ENCODE measurements around the gene MAL. TPM values are rescaled to one million over a fixed set of nuclear protein-coding genes. Genes with fewer than 3 reads are reported as not detected.

Gene MAL
- total RNA-seq, 1 donor from 2014 or later: 63.8 TPM

DNA sequence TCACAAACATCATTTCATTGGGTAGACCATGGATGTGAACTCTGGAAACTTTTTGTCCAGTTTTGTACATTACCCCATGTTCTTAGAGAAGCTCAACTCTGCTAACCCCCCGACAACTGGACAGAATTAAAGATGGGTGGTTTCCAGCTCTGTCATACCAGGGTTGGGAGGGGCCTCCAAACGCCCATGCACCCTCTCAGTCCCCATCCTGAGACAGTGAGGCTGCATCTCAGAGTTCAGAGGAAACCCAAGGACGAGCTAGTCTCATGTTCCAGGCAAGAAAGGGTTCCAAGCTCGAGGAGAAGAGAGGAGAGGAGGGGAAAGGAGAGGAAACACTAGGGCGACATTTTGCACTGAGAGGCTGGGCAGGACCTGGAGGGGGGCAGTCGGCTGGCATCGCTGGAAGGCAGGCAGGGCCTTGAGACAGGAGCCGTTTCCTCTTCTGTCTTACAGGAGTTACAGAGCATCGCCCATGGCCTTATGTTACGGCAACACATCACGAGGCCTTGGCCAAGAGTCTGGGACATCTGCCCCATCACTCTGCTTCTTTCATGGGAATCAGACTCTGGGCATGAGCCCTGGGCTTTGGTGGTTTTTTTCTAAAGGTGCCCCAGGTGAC is 16.4 kb downstream of the MAL start:
- no peak overlapping the region for H3K4me3 ChIP-seq (ENCODE audit: low read depth, low read length)
- TF ChIP-seq, protein P1, sequence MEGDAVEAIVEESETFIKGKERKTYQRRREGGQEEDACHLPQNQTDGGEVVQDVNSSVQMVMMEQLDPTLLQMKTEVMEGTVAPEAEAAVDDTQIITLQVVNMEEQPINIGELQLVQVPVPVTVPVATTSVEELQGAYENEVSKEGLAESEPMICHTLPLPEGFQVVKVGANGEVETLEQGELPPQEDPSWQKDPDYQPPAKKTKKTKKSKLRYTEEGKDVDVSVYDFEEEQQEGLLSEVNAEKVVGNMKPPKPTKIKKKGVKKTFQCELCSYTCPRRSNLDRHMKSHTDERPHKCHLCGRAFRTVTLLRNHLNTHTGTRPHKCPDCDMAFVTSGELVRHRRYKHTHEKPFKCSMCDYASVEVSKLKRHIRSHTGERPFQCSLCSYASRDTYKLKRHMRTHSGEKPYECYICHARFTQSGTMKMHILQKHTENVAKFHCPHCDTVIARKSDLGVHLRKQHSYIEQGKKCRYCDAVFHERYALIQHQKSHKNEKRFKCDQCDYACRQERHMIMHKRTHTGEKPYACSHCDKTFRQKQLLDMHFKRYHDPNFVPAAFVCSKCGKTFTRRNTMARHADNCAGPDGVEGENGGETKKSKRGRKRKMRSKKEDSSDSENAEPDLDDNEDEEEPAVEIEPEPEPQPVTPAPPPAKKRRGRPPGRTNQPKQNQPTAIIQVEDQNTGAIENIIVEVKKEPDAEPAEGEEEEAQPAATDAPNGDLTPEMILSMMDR (conservative IDR thresholded peaks at IDR 0.05; ENCODE audit: low read depth, low read length): no peak
- DNase-seq (ENCODE audit: low read depth): no peak

DNA sequence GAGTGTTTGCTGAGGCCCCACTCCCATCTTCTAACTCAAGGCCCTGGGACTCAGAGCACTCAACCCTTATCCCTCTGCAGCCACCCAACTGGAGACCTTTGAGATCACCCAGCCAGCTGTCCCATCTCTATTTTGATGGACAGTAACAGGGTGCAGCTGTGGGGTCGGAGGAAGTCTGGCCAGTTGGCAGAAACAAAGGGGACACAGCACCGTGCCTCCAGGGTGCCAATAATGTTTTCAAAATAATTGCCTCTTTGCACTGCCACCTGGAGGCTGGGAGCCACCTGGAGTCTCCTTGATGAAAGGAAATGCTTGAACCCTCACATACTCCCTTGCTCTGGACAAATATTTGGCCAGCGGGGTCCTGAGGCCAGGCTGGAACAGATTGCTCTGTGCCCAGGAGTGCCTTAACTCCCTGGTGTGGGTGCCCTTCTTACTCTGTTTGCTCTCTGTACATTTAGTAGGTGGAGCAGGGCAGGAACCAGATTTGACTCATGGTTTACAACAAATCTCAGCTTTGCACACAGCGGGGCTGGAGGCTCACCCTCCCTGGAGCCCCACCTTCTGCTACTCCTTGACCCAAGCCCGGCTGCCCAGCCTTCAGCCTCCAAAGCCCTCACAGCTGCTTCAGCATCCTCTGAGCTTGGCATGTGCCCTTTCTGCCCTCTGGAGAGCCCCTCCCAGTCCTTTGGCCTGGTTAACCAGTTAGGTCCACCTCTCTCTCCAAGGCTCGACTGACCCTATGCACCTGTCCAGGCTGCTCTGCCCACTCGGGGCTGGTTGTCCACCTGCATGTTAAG is 17.2 kb downstream of the MAL start:
- no peak for DNase-seq (ENCODE audit: low read depth)
- TF ChIP-seq, protein P1 (conservative IDR thresholded peaks at IDR 0.05; ENCODE audit: low read depth, low read length): peak; percentile 36
- H3K4me3 ChIP-seq (ENCODE audit: low read depth, low read length): no peak overlapping the region

DNA sequence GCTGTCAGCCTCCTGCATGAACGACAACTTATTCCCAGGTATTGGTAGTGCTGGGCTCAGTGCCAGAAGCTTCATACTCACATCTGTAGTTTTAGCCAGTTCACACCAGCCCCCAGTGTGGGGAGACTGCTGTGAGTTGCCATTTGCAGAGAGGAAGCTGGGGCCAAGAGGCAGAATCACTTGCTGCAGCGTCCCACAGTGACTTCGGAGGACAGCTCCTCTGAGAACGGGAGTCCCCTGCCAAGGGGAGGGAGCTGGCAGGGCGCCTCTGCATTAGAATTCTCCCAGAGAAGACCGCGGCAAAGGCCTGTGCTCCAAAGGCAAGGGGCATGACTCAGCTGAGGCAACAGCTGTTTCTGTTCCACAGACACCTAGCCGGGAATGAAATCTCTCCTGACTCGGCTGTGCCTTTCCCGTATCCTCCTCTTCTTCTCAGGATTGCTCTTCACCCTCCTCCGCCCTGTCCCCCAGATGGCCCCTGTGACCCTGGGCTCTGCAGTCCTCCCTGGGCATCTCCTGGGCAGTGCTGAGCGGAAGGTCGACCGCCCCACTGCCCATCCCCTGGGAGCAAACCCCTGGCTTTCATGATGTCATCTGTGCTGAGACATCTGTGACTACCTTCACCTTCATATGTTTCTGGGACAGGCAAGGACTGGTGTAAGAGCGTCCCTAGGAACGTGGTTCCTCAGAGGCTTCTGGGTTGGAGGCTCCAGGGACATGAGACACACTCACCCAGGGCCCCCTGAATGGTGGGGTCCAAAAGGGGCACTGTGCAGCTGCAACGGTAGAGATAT is 18.0 kb downstream of the MAL start:
- H3K4me3 ChIP-seq (ENCODE audit: low read depth, low read length): no peak overlapping the region
- TF ChIP-seq, protein P1 (conservative IDR thresholded peaks at IDR 0.05; ENCODE audit: low read depth, low read length): no peak
- no peak for DNase-seq (ENCODE audit: low read depth)

DNA sequence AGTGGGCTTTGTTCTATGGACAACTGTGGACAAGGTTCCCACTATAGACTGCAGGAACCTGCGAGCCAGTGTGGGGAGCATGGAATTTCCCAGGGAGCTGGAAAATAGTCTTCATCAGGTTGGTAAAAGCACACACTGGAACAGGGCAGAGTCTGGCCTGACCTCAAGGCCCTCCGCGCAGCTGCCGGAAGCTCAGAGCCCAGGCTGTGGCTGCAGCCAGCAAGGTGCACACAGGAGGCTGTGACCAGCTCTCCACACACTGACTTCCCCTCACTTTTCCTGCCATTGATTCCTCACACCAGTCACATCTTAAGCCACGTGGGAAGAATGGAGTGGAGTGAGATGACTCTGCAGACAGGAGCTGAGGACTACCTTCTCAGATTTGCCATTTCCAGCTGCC is 19.1 kb downstream of the MAL start:
- TF ChIP-seq, protein P1 (conservative IDR thresholded peaks at IDR 0.05; ENCODE audit: low read depth, low read length): no peak
- no peak for DNase-seq (ENCODE audit: low read depth)
- no peak overlapping the region for H3K4me3 ChIP-seq (ENCODE audit: low read depth, low read length)

DNA sequence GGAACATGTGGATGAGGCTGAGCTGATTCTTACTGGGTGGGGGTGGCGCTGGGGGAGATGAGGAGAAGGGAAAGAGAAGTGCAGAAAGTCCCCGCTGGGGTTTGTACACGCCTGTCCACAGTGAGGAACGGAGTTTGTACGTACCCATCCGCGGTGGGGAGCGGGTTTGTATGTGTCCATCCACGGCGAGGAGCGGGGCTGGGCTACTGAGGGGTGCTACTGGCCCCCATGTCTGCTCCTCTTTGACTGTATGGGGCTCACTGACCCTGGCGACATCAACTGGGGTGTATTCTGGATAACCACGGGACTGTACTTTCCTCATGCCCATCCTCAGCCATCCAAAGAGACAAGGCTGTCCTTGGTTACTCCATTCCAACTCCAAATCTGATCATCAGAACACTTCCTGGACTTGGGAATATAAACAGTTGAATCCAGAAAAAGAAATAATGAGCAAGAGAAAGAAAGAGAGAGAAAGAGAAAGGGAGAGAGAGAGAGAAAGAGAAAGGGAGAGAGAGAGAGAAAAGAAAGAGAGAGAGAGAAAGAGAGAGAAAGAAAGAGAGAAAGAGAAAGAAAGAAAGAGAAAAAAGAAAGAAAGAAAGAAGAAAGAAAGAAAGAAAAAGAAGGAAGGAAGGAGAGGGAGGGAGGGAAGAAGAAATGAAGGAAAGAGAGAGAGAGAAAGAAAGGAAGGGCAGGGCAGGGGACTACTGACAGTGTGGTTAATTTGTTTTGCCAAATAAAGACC is 21.0 kb downstream of the MAL start:
- TF ChIP-seq, protein P1 (conservative IDR thresholded peaks at IDR 0.05; ENCODE audit: low read depth, low read length): no peak
- H3K4me3 ChIP-seq (ENCODE audit: low read depth, low read length): no peak overlapping the region
- no peak for DNase-seq (ENCODE audit: low read depth)

DNA sequence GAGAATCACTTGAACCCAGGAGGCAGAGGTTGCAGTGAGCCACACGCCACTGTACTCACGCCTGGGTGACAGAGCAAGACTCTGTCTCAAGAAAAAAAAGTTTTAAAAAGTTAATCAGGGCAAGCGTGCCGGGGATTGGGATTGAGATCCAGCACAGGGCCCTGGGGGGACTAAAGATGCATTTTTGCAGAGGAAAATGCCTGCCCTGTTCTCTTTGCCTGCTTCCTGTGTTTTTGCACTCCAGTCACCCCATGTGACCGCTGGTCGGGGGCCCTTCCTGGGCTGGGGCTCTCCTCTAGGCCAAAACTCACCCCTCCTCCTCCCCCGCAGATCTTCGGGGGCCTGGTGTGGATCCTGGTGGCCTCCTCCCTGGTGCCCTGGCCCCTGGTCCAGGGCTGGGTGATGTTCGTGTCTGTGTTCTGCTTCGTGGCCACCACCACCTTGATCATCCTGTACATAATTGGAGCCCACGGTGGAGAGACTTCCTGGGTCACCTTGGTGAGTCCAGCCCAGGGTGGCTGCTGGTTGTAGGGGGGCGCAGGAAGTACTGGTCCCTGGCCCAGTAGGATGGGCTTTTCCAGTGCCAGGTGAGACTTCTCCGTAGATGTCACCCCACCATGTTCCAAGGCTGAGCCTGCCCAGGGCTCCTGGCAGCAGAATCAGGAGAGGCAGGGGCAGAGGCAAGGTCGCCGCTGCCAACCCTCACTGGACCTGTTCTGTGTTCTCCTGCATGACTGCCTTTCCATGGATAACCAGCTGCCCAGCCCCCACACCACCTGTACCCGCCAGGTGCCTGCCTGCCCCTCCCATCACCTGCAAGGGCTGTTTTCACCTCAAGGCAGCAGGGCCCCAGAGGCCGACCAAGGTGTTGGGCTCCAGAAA is 22.4 kb downstream of the MAL start:
- no peak for DNase-seq (ENCODE audit: low read depth)
- H3K4me3 ChIP-seq (ENCODE audit: low read depth, low read length): no peak overlapping the region
- TF ChIP-seq, protein P1 (conservative IDR thresholded peaks at IDR 0.05; ENCODE audit: low read depth, low read length): no peak
